Spleen (tissue), 11 donors: ENCODE measurements around the gene TEX22. TPM values are rescaled to one million over a fixed set of nuclear protein-coding genes. Genes with fewer than 3 reads are reported as not detected.
"Not testable (repeated sequence)": the region's sequence is repeated elsewhere in the genome, so short reads cannot be mapped to it uniquely, and the experiment has no call there.

Experiments
- DNase-seq: peaks from one replicate; pipeline ENCODE4 v3.0.0-alpha.2; 2020
- H3K27ac ChIP-seq, 8 donors: fragments of 200-600 bp; sonication (generic) in 7 of 8; 1 replicate in 4 of 8; 2 replicates in 4 of 8; pipeline versions ENCODE4 v1.5.0 to v1.8.0; 2016 to 2021; ENCODE audit warnings: inconsistent platforms in 4 of 8, mild to moderate bottlenecking in 4 of 8, moderate library complexity in 1 of 8
- H3K27me3 ChIP-seq, 7 donors: fragments of 200-600 bp; sonication (generic) in 6 of 7; replicated peaks in 1 of 7; 1 replicate in 4 of 7; 2 replicates in 3 of 7; pipeline versions ENCODE4 v1.5.0 to v1.8.0; 2016 to 2021; ENCODE audit warnings: inconsistent platforms in 3 of 7, mild to moderate bottlenecking in 1 of 7
- H3K36me3 ChIP-seq, 6 donors: fragments of 200-600 bp; sonication (generic) in 5 of 6; 1 replicate in 4 of 6; 2 replicates in 2 of 6; pipeline versions ENCODE4 v1.5.0 to v1.8.0; 2016 to 2021; ENCODE audit warnings: inconsistent platforms in 2 of 6
- H3K4me1 ChIP-seq, 6 donors: fragments of 200-600 bp; sonication (generic) in 5 of 6; 1 replicate in 3 of 6; 2 replicates in 3 of 6; pipeline versions ENCODE4 v1.5.0 to v1.8.0; 2016 to 2021; ENCODE audit warnings: inconsistent platforms in 3 of 6
- H3K4me3 ChIP-seq, 8 donors: fragments of 200-600 bp; sonication (generic) in 7 of 8; 1 replicate in 4 of 8; 2 replicates in 4 of 8; pipeline versions ENCODE4 v1.5.0 to v1.8.0; 2016 to 2021; ENCODE audit warnings: inconsistent platforms in 4 of 8, mild to moderate bottlenecking in 4 of 8, moderate library complexity in 2 of 8
- H3K9me3 ChIP-seq, 8 donors: fragments of 200-600 bp; sonication (generic) in 7 of 8; 1 replicate in 4 of 8; 2 replicates in 4 of 8; pipeline versions ENCODE4 v1.5.0 to v1.8.0; 2016 to 2021; ENCODE audit warnings: inconsistent platforms in 4 of 8
- CTCF ChIP-seq, 11 experiments: fragments of 200-600 bp in 7 of 11; fragments of 450-650 bp in 4 of 11; sonication (generic) in 4 of 11; IDR thresholded peaks in 8 of 11; conservative IDR thresholded peaks in 3 of 11; 1 replicate in 7 of 11; 2 replicates in 4 of 11; pipeline versions ENCODE4 v1.4.0 to v1.8.0; 2016 to 2021; ENCODE audit warnings: antibody characterized with exemption in 11 of 11, inconsistent platforms in 4 of 11, mild to moderate bottlenecking in 1 of 11
- POLR2A ChIP-seq, 3 donors: fragments of 450-650 bp; IDR thresholded peaks; one replicate each; pipeline ENCODE4 v1.5.1; 2017; ENCODE audit warnings: antibody characterized with exemption in 3 of 3, mild to moderate bottlenecking in 1 of 3
- POLR2AphosphoS5 ChIP-seq, 3 donors: sonication (generic); formaldehyde crosslinking; IDR thresholded peaks; one replicate each; pipeline ENCODE4 v1.5.1; 2017; ENCODE audit warnings: antibody characterized with exemption in 3 of 3
- WGBS, 5 donors: extraction: QIAGEN DNeasy Blood & Tissue Kit in 3 of 5; methylation state at CpG; one replicate each; pipeline versions ENCODE4 v1.1.5 to v1.1.7; 2013 to 2018; 5-methylcytosine and 5-hydroxymethylcytosine counted together
- intact Hi-C: fragments of 100-400 bp; cut with DNase I; formaldehyde crosslinking; loops from one replicate; pipeline ENCODE4 v1.15.0; 2023; ENCODE audit warnings: low total_unique reads
- polyA plus RNA-seq, 3 donors: library from polyadenylated mRNA; stranded (reverse); fragments of 200-250 nt; gene quantifications; one replicate each; pipeline ENCODE4 v1.2.1, GENCODE V29; 2013
- total RNA-seq, 7 donors: library from RNA; depleted of rRNA in 3 of 7; stranded (reverse); fragments of >200 nt in 3 of 7; fragmentation: NEBNext Ultra II Directional in 4 of 7; extraction: Animal tissue kit (Norgen Biotek cat#: 25700) in 4 of 7; gene quantifications; one replicate each; pipeline versions ENCODE4 v1.1.0 to v1.2.1, GENCODE V29; 2016 to 2021
- donor health status: healthy with polysubstance abuse.
- donor health status: DM: no; HTN: no; CAD: no; lungs with moderate emphysema.
- donor health status: DM: no; HTN: no; CAD: no.
- donor health status: Bipolar disorder and iron deficiency.
- donor health status: healthy.
- donor health status: DM: no; HTN: no; CAD: no.
- donor health status: DM: yes; HTN: yes; CAD: no.

TEX22 gene
- total and polyA plus RNA-seq, 10 donors = 0.33 to 5.3 (median 1.0) TPM

DNA sequence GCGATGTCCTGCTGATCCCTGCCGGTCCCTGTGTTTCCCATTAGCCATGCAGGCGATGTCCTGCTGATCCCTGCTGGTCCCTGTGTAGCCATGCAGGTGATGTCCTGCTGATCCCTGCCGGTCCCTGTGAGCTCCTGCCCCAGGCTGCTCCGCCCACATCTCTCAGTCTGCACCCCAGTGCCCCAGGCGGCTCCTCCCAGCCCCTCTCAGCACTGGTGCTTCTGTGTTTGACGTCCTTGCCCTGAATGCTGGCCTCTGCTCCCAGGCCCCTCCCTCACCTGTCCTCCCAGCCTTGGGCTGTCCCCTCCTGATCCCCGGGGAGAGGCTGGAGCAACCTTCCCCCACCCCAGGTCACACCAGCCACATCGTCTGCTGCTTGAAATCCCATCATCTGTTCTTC lies 41.4 kb upstream of the TEX22 start:
- peaks cover 1 to 7% (median 3%) of the 10 kb centered on the region in 6 donors for H3K4me1 ChIP-seq
- intact Hi-C loops = no loop called here
- no peaks in the 10 kb centered on the region for H3K27me3 ChIP-seq
- no peak overlapping the region for H3K27ac ChIP-seq
- 80 to 95% (median 92%) methylated on average over 9 of the region's 9 CpGs for WGBS, 5 donors
- DNase-seq = no peak
- H3K9me3 ChIP-seq = no peaks in the 10 kb centered on the region
- H3K4me3 ChIP-seq = no peak overlapping the region
- peaks cover 0 to 73% (median 15%) of the 10 kb centered on the region in 6 donors for H3K36me3 ChIP-seq
- no peak for TF ChIP-seq CTCF (IDR thresholded peaks at IDR 0.05 in 8 of 11, conservative IDR thresholded peaks at IDR 0.05 in 3 of 11)
- TF ChIP-seq POLR2AphosphoS5 (IDR thresholded peaks at IDR 0.05) = no peak
- no peak for TF ChIP-seq POLR2A (IDR thresholded peaks at IDR 0.05)

DNA sequence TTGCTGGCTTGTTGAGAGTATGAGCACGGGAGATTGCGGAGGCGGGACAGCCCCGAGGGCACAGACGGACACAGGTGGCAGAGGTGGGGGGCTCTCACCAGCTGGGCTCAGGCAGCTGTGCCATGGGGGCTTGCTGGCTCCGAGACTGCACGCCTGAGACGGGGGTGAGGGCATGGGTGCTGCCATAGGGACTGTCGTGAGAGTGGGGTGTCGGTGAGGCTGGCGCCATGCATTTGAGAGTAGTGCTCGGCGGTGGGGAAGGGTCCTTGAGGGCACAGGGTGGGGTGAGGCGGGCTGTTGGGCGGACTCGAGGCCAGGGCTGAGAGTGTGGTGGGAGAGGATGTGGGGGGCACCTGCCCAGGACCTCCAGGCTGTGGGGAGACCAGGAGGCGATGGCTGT lies 40.7 kb upstream of the TEX22 start:
- Histone ChIP-seq H3K9me3 (no peaks in the 10 kb centered on the region), H3K27me3 (no peaks in the 10 kb centered on the region), H3K27ac (no peak overlapping the region), H3K4me3 (no peak overlapping the region), H3K4me1 (no peaks in the 10 kb centered on the region), H3K36me3 (peaks cover 0 to 73% (median 15%) of the 10 kb centered on the region in 6 donors)
- TF ChIP-seq CTCF (IDR thresholded peaks at IDR 0.05 in 8 of 11, conservative IDR thresholded peaks at IDR 0.05 in 3 of 11) (no peak), POLR2A (IDR thresholded peaks at IDR 0.05) (no peak), POLR2AphosphoS5 (IDR thresholded peaks at IDR 0.05) (no peak)
- DNase-seq = no peak
- WGBS, 5 donors = 93 to 97% (median 96%) methylated on average over 15 to 17 of the region's 17 CpGs
- intact Hi-C loops = no loop called here

- WGBS, 5 donors = 94 to 97% (median 95%) methylated on average over 13 to 25 of the region's 25 CpGs
- intact Hi-C loops = no loop called here
- no peak for DNase-seq
- no peaks in the 10 kb centered on the region for H3K9me3 ChIP-seq
- no peak overlapping the region for H3K27ac ChIP-seq
- no peak for TF ChIP-seq POLR2AphosphoS5 (IDR thresholded peaks at IDR 0.05)
- no peak overlapping the region for H3K4me3 ChIP-seq
- no peaks in the 10 kb centered on the region for H3K4me1 ChIP-seq
- H3K36me3 ChIP-seq = peaks cover 0 to 73% (median 15%) of the 10 kb centered on the region in 6 donors
- H3K27me3 ChIP-seq = no peaks in the 10 kb centered on the region
Observed at GRCh38 chr14:105358140-105358846, 40.0 kb upstream of the TEX22 start.

DNA sequence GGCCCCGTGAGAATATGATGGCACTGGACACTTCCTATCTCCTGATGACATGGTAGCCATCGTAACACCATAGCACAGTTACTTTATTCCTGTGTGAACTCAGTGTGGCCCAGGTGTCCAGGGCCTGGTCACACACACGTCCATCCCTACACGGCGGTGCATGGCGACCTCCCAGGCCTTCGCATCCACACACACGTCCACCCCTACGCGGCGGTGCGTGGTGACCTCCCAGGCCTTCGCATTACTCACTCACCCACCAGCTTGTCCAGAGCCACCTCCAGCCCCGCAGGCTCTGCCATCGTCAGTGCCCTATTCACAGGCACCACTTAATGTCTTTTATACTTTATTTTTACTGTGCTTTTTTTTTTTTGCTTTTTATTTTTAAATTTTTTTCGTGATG lies 39.4 kb upstream of the TEX22 start:
- Histone ChIP-seq H3K4me1 (peaks cover 0 to 3% (median 0%) of the 10 kb centered on the region in 6 donors), H3K27me3 (no peaks in the 10 kb centered on the region), H3K36me3 (peaks cover 0 to 68% (median 15%) of the 10 kb centered on the region in 6 donors), H3K9me3 (no peaks in the 10 kb centered on the region), H3K4me3 (no peak overlapping the region), H3K27ac (no peak overlapping the region)
- DNase-seq = no peak
- no peak for TF ChIP-seq POLR2A (IDR thresholded peaks at IDR 0.05)
- no peak for TF ChIP-seq POLR2AphosphoS5 (IDR thresholded peaks at IDR 0.05)
- intact Hi-C loops = no loop called here
- 93 to 95% (median 95%) methylated on average over 16 of the region's 16 CpGs for WGBS, 5 donors

DNA sequence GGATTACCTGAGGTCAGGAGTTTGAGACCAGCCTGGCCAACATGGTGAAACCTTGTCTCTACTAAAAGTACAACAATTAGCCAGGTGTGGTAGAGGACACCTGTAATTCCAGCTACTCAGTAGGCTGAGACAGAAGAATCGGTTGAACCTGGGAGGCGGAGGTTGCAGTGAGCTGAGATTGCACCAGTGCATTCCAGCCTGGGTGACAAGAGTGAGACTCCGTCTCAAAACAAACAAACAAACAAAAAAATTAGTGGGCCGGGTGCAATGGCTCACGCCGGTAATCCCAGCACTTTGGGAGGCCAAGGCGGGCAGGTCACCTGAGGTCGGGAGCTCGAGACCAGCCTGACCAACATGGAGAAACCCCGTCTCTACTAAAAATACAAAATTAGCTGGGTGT lies 36.9 kb upstream of the TEX22 start:
- H3K36me3 ChIP-seq = peaks cover 0 to 43% (median 3%) of the 10 kb centered on the region in 6 donors
- intact Hi-C loops = not testable (repeated sequence)
- 93 to 98% (median 97%) methylated on average over 10 of the region's 10 CpGs for whole genome bisulfite sequencing, 5 donors

More for the DNA sequence above, 36.9 kb upstream of the TEX22 start:
- not testable (repeated sequence) for DNase-seq, H3K9me3 ChIP-seq, H3K4me3 ChIP-seq, H3K27ac ChIP-seq, H3K27me3 ChIP-seq
- peaks cover 0 to 15% (median 8%) of the 10 kb centered on the region in 6 donors for H3K4me1 ChIP-seq
